Measurements from ENCODE around the gene CRIM1.

Gene CRIM1

DNA sequence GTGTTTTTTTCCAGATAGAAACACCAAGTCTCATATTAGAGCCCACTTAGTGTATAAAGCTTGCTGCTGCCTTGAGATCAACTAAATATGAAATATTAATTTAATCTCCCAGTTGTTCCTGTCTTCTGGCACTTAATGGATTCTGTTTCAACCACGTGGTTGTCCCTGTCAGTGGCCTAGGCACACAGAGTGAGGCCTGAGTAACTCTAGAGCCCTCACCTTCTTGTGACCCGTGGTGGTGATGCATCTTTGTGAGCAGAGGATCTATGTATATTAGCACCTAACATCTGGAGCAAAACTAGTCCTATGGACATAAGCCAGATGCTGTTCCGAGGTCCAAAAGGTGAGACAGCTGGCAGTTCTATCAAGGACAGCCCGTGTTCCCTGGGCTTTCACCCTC lies 167.6 kb downstream of the CRIM1 start:
- no peak overlapping the region for H3K4me3 ChIP-seq
- DNase-seq (ENCODE audit: low spot score in 2 of 2) = no peak

DNA sequence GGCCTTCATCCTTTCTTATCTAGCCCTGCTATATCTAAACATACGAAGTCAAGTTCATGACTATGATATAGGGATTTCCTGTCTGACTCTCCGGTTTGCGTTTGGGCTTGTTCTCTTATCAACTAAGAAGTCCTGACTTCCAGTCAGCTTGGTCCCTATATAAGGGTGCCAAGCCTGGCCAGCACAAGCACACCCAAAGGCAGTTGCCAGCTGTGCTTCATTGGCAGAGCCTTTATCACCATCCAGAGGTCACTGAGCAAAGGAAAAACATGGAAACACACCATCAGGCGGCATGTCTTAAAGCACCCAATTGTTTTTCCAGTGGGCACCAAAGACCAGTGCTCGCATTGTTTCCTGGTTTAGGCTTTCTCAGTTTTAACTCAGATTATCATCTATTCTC lies 169.7 kb downstream of the CRIM1 start:
- DNase-seq (ENCODE audit: low spot score in 2 of 2) = no peak
- Histone ChIP-seq H3K9me3 (no peaks in the 10 kb centered on the region), H3K4me3 (no peak overlapping the region), H3K27me3 (ENCODE audit: low read depth) (no peaks in the 10 kb centered on the region), H3K36me3 (replicated peaks) (peaks cover 6% of the 10 kb centered on the region; the same call in 1 of the 2 replicates), H3K4me1 (no peaks in the 10 kb centered on the region)
- in situ Hi-C loops (cut with MboI; ENCODE audit: low sequenced_read_pairs) = no loop called here

More for the DNA sequence above, 167.6 kb downstream of the CRIM1 start:
- H3K36me3 ChIP-seq (replicated peaks) = peaks cover 6% of the 10 kb centered on the region; the same call in 1 of the 2 replicates
- in situ Hi-C loops (cut with MboI; ENCODE audit: low sequenced_read_pairs) = no loop called here
- H3K27me3 ChIP-seq (ENCODE audit: low read depth) = no peaks in the 10 kb centered on the region
- no peaks in the 10 kb centered on the region for H3K9me3 ChIP-seq
- H3K4me1 ChIP-seq = no peaks in the 10 kb centered on the region

DNA sequence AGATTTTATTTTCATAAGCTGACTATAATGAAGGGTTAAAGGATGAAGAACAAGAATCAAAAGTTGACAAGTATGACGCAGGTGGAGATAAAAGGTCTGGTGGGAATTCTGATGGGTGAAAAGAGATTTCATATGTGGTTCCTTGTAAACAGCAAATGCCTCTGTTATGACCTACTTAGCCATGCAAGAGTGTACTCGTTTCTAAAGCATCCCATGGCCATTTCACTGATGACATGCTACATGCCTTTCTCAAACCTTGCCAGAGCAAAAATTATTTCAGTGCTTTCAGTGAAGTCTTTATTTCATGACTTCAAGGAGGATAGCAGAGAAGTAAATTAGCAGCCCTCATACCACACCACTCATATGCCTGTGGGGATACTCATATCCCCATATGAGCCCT lies 170.6 kb downstream of the CRIM1 start:
- in situ Hi-C loops (cut with MboI; ENCODE audit: low sequenced_read_pairs) = no loop called here
- DNase-seq (ENCODE audit: low spot score in 2 of 2) = no peak
- H3K27me3 ChIP-seq (ENCODE audit: low read depth) = no peaks in the 10 kb centered on the region
- no peaks in the 10 kb centered on the region for H3K4me1 ChIP-seq
- no peak overlapping the region for H3K4me3 ChIP-seq
- peaks cover 6% of the 10 kb centered on the region; the same call in 1 of the 2 replicates for H3K36me3 ChIP-seq (replicated peaks)
- no peaks in the 10 kb centered on the region for H3K9me3 ChIP-seq

DNA sequence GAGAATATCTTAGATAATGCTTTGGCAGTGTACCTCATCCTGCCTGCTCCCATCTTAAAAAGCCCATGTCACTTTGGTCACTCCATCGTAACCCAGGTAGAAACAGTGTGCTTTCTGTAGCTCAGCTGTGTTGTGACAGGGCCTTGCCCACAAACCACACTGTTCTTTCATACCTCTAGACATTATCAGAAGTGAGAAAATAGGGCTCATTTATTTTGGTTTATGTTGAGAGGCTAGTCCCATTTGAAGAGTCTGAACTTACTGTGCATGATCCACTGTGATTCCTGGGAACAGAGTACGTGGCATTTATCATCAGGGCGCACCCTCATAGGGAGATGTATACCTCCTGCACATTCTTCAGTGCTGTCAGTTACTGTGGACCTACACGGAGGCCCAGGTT lies 172.7 kb downstream of the CRIM1 start:
- in situ Hi-C loops (cut with MboI; ENCODE audit: low sequenced_read_pairs) = no loop called here
- Histone ChIP-seq H3K4me3 (no peak overlapping the region), H3K9me3 (no peaks in the 10 kb centered on the region), H3K36me3 (replicated peaks) (0 out of 2 replicates have a peak, but pooled peaks cover 2% of the 10 kb centered on the region), H3K4me1 (no peaks in the 10 kb centered on the region), H3K27me3 (ENCODE audit: low read depth) (no peaks in the 10 kb centered on the region)
- no peak for DNase-seq (ENCODE audit: low spot score in 2 of 2)

DNA sequence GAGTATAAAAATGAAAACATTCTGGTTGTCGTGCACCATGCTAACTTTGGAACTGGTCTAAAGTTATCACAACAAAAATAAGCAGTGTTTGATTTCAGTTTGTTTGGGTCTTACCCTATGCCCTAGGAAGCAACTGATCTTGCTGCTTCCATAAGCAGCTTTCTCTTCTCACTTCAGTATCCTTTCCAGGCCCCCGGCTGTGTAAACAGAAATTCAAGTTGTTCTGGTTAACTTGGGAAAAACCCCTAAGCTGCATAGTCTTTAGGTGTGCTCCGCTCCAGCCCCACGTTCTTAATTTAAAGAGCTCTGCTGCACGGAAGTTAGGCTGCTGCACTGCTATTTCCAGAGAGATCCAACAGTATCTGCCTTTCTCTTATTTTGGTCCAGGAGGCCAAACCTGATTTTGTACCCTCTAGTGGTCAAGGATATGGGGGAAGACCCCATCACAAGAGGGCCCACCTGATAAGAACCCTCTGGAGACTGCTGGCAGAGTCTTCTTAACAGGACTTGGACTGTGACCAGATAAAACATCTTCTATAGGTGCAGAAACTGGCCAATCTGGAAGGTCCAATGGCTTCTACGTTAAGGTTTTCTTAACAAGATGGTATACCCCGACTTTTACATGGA lies 173.3 kb downstream of the CRIM1 start:
- Histone ChIP-seq H3K36me3 (replicated peaks) (0 out of 2 replicates have a peak, but pooled peaks cover 2% of the 10 kb centered on the region), H3K27me3 (ENCODE audit: low read depth) (no peaks in the 10 kb centered on the region), H3K4me3 (no peak overlapping the region), H3K9me3 (no peaks in the 10 kb centered on the region), H3K4me1 (no peaks in the 10 kb centered on the region)
- in situ Hi-C loops (cut with MboI; ENCODE audit: low sequenced_read_pairs) = no loop called here
- no peak for DNase-seq (ENCODE audit: low spot score in 2 of 2)

DNA sequence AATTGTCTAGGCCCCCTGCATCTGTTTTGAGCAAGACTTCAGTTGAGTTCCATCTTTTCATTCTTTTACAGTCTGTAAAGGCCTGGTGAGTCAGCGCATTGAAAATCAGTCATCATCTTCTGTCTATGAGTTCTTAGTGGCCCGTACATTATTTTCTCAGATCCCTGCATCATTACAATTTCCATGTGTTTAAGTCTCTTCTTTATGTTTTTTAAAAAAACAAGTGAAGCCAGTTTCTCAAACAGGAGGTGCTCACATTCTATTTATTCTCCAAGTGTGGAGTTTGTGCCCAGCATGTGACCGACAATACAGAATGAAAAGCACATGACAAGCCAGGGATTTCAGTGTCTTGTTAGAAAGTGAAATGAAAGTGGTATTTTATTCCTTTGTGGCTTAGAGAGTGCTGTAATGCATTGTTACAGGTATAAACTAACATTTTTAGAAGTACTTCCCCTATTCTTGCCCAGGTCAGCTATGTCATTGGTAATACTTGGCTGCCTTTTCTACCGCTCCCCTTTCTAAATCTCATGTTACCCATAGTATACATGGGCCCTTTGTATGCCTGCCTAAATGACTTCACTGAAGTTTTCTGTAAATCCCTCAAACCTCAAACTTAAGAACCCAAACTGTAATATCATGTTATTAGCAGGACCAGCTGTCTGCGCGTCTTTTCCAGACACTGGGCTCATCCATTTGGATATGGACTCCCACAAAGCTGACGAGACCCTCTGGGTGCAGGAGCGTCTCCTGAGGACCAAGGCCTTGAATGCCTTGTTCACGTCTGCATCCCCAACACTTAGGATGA lies 174.8 kb downstream of the CRIM1 start:
- no peak for DNase-seq (ENCODE audit: low spot score in 2 of 2)
- H3K36me3 ChIP-seq (replicated peaks) = no peaks in the 10 kb centered on the region
- no peaks in the 10 kb centered on the region for H3K27me3 ChIP-seq (ENCODE audit: low read depth)
- H3K9me3 ChIP-seq = no peaks in the 10 kb centered on the region
- in situ Hi-C loops (cut with MboI; ENCODE audit: low sequenced_read_pairs) = no loop called here
- H3K4me3 ChIP-seq = no peak overlapping the region
- no peaks in the 10 kb centered on the region for H3K4me1 ChIP-seq

DNA sequence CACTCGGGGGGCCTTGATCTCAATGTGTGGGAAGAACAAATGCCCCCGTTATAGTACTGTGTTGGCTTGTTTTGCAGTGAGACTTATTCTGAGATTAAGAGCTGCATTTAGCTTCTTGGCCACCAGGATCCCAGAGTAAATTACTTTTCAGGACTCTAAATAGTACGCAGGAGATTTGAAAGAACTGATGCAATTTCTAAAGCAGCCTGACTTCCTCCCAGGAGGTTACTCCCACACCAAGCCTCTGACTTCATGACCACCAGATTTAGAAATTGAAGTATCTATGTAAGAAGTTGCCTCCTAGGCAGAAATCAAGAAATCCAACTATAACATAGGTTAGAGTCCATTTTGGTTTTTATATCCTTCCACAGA lies 175.4 kb downstream of the CRIM1 start:
- Histone ChIP-seq H3K4me1 (no peaks in the 10 kb centered on the region), H3K9me3 (no peaks in the 10 kb centered on the region), H3K4me3 (no peak overlapping the region), H3K36me3 (replicated peaks) (no peaks in the 10 kb centered on the region), H3K27me3 (ENCODE audit: low read depth) (no peaks in the 10 kb centered on the region)
- DNase-seq (ENCODE audit: low spot score in 2 of 2) = no peak
- in situ Hi-C loops (cut with MboI; ENCODE audit: low sequenced_read_pairs) = no loop called here

DNA sequence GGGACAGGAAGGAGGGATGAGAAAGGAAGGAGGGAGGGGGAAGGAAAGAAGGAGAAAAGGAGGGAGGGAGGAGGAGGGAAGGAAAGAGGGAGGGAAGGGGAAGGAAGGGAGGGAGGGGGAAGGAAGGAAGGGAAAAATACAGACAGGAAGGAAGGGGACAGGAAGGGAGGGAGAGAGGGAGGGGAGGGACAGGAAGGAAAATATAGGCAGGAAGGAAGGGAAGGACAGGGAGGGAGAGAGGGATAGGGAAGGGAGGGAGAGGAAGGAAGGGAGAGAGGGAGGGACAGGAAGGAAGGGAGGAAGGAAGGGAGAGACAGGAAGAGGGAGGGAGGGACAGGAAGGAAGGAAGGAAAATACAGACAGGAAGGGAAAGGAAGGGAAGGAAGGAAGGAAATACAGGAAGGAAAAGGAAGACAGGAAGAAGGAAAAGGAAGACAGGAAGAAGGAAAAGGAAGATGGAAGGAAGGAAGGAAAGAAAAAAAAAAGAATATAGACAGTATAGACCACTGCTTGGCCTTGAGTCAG lies 178.8 kb downstream of the CRIM1 start:
- DNase-seq (ENCODE audit: low spot score in 2 of 2) = no peak
- no peaks in the 10 kb centered on the region for H3K4me1 ChIP-seq
- H3K9me3 ChIP-seq = no peaks in the 10 kb centered on the region
- in situ Hi-C loops (cut with MboI; ENCODE audit: low sequenced_read_pairs) = no loop called here
- H3K4me3 ChIP-seq = no peak overlapping the region
- H3K27me3 ChIP-seq (ENCODE audit: low read depth) = no peaks in the 10 kb centered on the region
- 0 out of 2 replicates have a peak, but pooled peaks cover 4% of the 10 kb centered on the region for H3K36me3 ChIP-seq (replicated peaks)

DNA sequence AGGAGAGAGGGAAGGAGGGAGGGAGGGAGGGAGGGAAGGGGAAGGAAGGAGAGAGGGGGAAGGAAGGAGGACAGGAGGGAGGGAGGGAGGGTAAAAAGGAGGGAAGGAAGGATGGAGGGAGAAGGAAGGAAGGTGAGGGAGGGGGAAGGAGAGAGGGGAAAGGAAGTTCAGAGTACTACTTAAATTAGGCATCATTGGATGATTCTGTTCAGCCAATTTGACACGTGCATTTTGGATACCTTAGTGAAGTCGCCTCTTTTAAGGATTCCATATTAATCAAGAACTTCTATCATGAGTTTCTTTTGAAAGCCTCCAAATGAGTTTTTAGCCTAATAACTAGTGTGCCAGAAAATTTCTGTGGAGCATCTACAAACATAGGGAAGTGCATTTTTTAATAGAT lies 179.5 kb downstream of the CRIM1 start:
- Histone ChIP-seq H3K9me3 (no peaks in the 10 kb centered on the region), H3K4me1 (no peaks in the 10 kb centered on the region), H3K36me3 (replicated peaks) (0 out of 2 replicates have a peak, but pooled peaks cover 4% of the 10 kb centered on the region), H3K4me3 (no peak overlapping the region), H3K27me3 (ENCODE audit: low read depth) (no peaks in the 10 kb centered on the region)
- in situ Hi-C loops (cut with MboI; ENCODE audit: low sequenced_read_pairs) = no loop called here
- DNase-seq (ENCODE audit: low spot score in 2 of 2) = no peak

DNA sequence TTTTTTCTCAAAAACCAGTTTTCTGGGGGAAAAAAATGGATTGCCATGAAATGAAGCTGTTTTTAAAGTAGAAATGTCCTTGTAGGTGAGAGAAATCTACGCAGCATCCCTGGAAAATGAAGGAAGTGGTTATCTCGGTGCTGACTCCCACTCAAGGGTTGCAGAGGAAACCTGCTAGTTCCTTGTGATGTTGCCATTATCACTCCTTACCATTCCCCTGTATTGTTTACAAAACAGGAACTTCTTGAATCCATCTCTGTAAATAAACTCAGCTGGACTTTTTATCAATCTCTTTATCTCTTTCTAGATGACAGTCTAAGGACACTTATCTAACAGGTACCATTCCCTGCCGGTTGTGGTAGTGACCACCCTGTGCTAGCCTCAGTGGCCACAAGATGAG lies 181.2 kb downstream of the CRIM1 start:
- in situ Hi-C loops (cut with MboI; ENCODE audit: low sequenced_read_pairs) = no loop called here
- Histone ChIP-seq H3K27me3 (ENCODE audit: low read depth) (no peaks in the 10 kb centered on the region), H3K9me3 (no peaks in the 10 kb centered on the region), H3K4me1 (no peaks in the 10 kb centered on the region), H3K36me3 (replicated peaks) (0 out of 2 replicates have a peak, but pooled peaks cover 4% of the 10 kb centered on the region), H3K4me3 (no peak overlapping the region)
- DNase-seq (ENCODE audit: low spot score in 2 of 2) = no peak

DNA sequence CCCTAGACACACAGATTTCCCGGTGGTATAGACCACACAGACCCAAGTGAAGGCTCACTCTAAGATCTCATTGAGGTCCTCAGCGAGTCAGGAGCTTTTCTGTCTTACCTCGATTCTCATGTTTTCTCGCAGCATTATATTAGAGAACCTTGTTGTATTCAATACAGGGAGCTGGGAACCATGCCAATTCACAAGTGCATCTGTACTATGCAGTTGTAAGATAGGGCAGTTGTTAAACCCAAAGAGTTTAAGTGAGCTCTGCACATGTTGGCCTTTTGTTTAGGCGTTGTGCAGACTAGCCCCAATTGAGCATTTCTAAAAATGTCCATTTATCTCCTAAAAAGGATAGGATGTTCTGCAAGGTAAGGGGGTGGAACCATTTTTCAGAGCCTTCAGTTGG lies 182.8 kb downstream of the CRIM1 start:
- in situ Hi-C loops (cut with MboI; ENCODE audit: low sequenced_read_pairs) = no loop called here
- Histone ChIP-seq H3K4me3 (no peak overlapping the region), H3K9me3 (no peaks in the 10 kb centered on the region), H3K36me3 (replicated peaks) (0 out of 2 replicates have a peak, but pooled peaks cover 4% of the 10 kb centered on the region), H3K4me1 (no peaks in the 10 kb centered on the region), H3K27me3 (ENCODE audit: low read depth) (no peaks in the 10 kb centered on the region)
- DNase-seq (ENCODE audit: low spot score in 2 of 2) = peak; percentile 5 to 37

DNA sequence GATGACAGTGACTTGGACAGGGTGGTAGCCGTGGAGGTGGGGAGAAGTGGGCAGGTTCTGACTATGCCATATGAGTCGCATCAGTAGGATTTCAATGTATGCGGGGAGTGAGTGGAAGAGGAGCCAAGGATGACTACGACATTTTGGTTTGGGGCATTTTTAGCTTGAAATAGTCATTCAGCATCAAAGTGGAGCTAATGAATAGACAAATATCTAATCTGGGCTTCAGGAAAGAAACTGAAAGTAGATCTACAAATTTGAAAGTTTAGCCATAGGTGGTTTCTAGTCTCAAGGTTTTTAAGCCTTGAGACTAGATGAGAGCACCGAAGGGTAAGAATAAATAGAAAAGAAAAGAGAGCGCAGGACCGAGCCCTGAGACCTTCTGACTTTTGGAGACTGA lies 184.1 kb downstream of the CRIM1 start:
- H3K27me3 ChIP-seq (ENCODE audit: low read depth) = no peaks in the 10 kb centered on the region
- in situ Hi-C loops (cut with MboI; ENCODE audit: low sequenced_read_pairs) = no loop called here
- DNase-seq (ENCODE audit: low spot score in 2 of 2) = no peak

DNA sequence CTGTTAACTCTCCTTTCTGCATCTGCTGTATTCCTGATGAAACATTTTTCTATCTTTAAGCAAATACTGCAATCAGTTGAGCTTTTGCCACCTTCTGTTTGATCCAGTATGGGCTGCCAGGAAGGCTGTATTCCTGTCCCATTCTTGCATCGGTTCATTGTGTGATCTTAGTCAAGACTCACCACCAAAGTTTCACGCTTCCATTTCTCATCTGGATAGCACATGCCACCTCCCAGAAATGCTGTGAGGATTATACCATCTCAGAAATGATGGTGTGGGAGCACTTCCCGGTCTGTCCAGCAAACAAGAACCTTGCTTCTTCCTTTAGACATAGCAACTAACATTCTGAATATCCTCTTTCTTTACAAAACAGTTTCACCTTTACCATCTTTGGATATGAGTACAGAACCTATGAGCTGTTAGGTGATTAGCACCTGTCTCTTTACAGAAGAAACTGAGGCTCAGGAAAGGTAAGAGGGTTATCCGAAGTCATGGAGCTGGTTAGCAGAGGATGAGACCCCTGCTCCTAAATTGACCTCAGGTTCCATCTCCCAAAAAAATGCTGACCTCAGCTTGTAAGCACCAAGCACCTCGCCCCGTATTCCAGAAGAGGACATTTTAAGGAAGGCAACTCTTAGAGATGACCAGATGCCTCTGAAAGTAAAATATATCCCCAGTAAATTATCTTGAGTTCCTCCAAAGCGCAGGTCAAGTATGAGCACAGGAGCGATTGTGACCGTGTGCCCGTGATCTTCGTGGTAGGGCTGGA lies 185.6 kb downstream of the CRIM1 start:
- Histone ChIP-seq H3K36me3 (replicated peaks) (peaks cover 13% of the 10 kb centered on the region; the same call in 1 of the 2 replicates), H3K9me3 (no peaks in the 10 kb centered on the region), H3K27me3 (ENCODE audit: low read depth) (no peaks in the 10 kb centered on the region), H3K4me3 (no peak overlapping the region), H3K4me1 (no peaks in the 10 kb centered on the region)
- in situ Hi-C loops (cut with MboI; ENCODE audit: low sequenced_read_pairs) = no loop called here
- DNase-seq (ENCODE audit: low spot score in 2 of 2) = no peak

More for the DNA sequence above, 184.1 kb downstream of the CRIM1 start:
- Histone ChIP-seq H3K4me3 (no peak overlapping the region), H3K9me3 (no peaks in the 10 kb centered on the region), H3K4me1 (no peaks in the 10 kb centered on the region), H3K36me3 (replicated peaks) (0 out of 2 replicates have a peak, but pooled peaks cover 4% of the 10 kb centered on the region)
